H1 (cell line): ENCODE data around the gene PRKN. TPM values are rescaled to one million over a fixed set of nuclear protein-coding genes. Genes with fewer than 3 reads are reported as not detected.

ENCODE experiments used
- CEBPB ChIP-seq: IDR thresholded peaks from 2 replicates; pipeline ENCODE4 v1.6.1; 2012; ENCODE audit warnings: low read depth, low read length
- HDAC2 ChIP-seq, 2 experiments: fragments of 300-600 bp in 1 of 2; sonication (generic) in 1 of 2; IDR thresholded peaks; 2 replicates each; pipeline ENCODE4 v1.6.1; 2011 to 2012; ENCODE audit warnings: low read depth in 2 of 2, low read length in 2 of 2, mild to moderate bottlenecking in 2 of 2, moderate library complexity in 2 of 2, borderline replicate concordance in 1 of 2, inconsistent platforms in 1 of 2
- MAFK ChIP-seq: IDR thresholded peaks from 2 replicates; pipeline ENCODE4 v1.6.1; 2012; ENCODE audit warnings: low read depth, mild to moderate bottlenecking, improper control_type of control experiment, low read length
- polyA plus RNA-seq, 7 experiments: library from polyadenylated mRNA; depleted of rRNA in 3 of 7; stranded (reverse) in 5 of 7; unstranded in 2 of 7; fragments of >200 nt in 5 of 7; fragments of 200-250 nt in 2 of 7; gene quantifications; 1 replicate in 5 of 7; 2 replicates in 1 of 7; 4 replicates in 1 of 7; pipeline versions ENCODE4 v1.2.1 to v1.2.3, GENCODE V29; 2011 to 2013; ENCODE audit warnings: missing spikeins in 2 of 7, mixed read lengths in 2 of 7
- total RNA-seq: library from RNA; stranded (reverse); fragmentation: NEBNext Ultra II Directional; extraction: Animal tissue kit (Norgen Biotek cat#: 25700); gene quantifications from 2 replicates; pipeline ENCODE4 v1.2.1, GENCODE V29; 2021

PRKN gene
- total and polyA plus RNA-seq, 2 of the 8 experiments (the other 6 are each of a cell fraction or from before 2014, with no cell fraction given) = 0.13 to 0.29 TPM

- TF ChIP-seq MAFK (no peak), HDAC2 (IDR thresholded peaks at IDR 0.05; ENCODE audit: borderline replicate concordance in 1 of 2, low read depth in 2 of 2, low read length in 2 of 2) (no peak), CEBPB (no peak)
- TF ChIP-seq, all 59 proteins: peak for 0
These were observed 145.4 kb downstream of the PRKN start (continued) for GRCh38 chr6:162581988-162582780.
